ENCODE results near the gene IDH2. TPM values are rescaled to one million over a fixed set of nuclear protein-coding genes. Genes with fewer than 3 reads are reported as not detected.
A peak's percentile ranks its signal among the peaks of the same experiment; 100 is the strongest.

IDH2 gene
- polyA plus RNA-seq, 1 donor (not counting 4 experiments of a cell fraction or from before 2014, with no cell fraction given) = 27.9 TPM

DNA sequence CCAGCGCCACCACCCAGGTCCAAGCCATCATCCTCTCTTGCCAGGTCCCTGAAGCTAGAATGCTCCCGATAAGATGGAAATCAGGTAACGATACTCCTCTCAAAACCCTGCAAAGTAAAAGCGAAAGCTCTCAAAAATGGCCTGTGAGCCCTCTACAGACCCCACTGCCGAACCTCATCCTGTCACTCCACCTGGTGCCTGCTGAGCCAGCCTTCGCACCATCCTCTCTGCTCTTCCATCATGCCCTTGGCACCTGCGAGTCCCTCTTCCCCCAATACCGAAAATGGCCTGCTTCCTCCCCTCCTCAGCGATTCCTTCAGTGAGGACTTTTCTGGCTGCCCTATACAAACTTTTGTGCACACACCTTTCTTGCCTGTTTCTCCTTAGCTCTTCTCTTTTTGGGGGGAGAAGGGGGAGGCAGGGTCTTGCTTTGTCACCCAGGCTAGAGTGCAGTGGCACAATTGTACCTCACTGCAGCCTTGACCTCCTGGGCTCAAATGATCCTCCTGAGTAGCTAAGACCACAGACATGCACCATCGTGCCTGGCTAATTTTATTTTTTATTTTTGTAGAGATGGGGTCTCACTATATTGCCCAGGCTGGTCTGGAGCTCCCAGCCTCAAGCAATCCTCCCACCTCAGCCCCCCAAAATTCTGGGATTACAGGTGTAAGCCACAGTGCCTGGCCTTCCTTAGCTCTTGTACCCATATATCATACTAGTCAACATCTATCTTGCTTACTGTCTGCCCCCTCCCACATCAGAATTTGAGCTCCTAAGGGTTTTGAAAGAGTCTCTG is 3.0 kb downstream of the IDH2 start:
- H3K27ac ChIP-seq (ENCODE audit: control insufficient read depth, insufficient read depth, low read length) = no peak overlapping the region
- H3K4me2 ChIP-seq (ENCODE audit: control insufficient read depth, extremely low read depth, insufficient read depth, low read depth, low read length) = no peak overlapping the region
- H3K36me3 ChIP-seq (ENCODE audit: control insufficient read depth in 2 of 2, extremely low read depth in 1 of 2, insufficient read depth in 2 of 2, low read length in 2 of 2) = no peaks in the 10 kb centered on the region
- no peak overlapping the region for H3K4me3 ChIP-seq (ENCODE audit: control insufficient read depth in 2 of 3, extremely low read depth in 1 of 3, insufficient read depth in 2 of 3, low read depth in 1 of 3, low read length in 3 of 3)
- DNase-seq (ENCODE audit: low read depth, low spot score) = no peak
- H2AFZ ChIP-seq (ENCODE audit: control insufficient read depth, low read length) = no peak overlapping the region
- H3K9me3 ChIP-seq (ENCODE audit: control insufficient read depth, low read depth, low read length) = no peaks in the 10 kb centered on the region
- H3K79me2 ChIP-seq (ENCODE audit: control insufficient read depth, insufficient read depth, low read length) = no peaks in the 10 kb centered on the region
- dilution Hi-C loops (cut with MboI; ENCODE audit: extremely low pct_ligation_motif_present, low sequenced_read_pairs) = no loop called here
- no peaks in the 10 kb centered on the region for H3K9me1 ChIP-seq (ENCODE audit: control insufficient read depth, extremely low read depth, insufficient read depth, low read length)
- no peak for TF ChIP-seq EZH2 (IDR thresholded peaks at IDR 0.05; ENCODE audit: low read length)
- TF ChIP-seq, protein P1, sequence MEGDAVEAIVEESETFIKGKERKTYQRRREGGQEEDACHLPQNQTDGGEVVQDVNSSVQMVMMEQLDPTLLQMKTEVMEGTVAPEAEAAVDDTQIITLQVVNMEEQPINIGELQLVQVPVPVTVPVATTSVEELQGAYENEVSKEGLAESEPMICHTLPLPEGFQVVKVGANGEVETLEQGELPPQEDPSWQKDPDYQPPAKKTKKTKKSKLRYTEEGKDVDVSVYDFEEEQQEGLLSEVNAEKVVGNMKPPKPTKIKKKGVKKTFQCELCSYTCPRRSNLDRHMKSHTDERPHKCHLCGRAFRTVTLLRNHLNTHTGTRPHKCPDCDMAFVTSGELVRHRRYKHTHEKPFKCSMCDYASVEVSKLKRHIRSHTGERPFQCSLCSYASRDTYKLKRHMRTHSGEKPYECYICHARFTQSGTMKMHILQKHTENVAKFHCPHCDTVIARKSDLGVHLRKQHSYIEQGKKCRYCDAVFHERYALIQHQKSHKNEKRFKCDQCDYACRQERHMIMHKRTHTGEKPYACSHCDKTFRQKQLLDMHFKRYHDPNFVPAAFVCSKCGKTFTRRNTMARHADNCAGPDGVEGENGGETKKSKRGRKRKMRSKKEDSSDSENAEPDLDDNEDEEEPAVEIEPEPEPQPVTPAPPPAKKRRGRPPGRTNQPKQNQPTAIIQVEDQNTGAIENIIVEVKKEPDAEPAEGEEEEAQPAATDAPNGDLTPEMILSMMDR (optimal IDR thresholded peaks at IDR 0.05 in 1 of 3, IDR thresholded peaks at IDR 0.05 in 1 of 3, conservative IDR thresholded peaks at IDR 0.05 in 1 of 3; ENCODE audit: extremely low read depth in 1 of 3, insufficient read depth in 2 of 3, low read length in 3 of 3) = no peak
- FAIRE-seq = no peak
- no peaks in the 10 kb centered on the region for H3K27me3 ChIP-seq (ENCODE audit: control insufficient read depth, extremely low read depth, insufficient read depth, low read length)
- H4K20me1 ChIP-seq (ENCODE audit: control insufficient read depth, extremely low read depth, insufficient read depth, low read length) = no peaks in the 10 kb centered on the region
- peaks cover 33% of the 10 kb centered on the region for H3K4me1 ChIP-seq (ENCODE audit: control insufficient read depth, extremely low read depth, insufficient read depth, low read length)
- no peak overlapping the region for H3K9ac ChIP-seq (ENCODE audit: control insufficient read depth, extremely low read depth, insufficient read depth, low read length)

DNA sequence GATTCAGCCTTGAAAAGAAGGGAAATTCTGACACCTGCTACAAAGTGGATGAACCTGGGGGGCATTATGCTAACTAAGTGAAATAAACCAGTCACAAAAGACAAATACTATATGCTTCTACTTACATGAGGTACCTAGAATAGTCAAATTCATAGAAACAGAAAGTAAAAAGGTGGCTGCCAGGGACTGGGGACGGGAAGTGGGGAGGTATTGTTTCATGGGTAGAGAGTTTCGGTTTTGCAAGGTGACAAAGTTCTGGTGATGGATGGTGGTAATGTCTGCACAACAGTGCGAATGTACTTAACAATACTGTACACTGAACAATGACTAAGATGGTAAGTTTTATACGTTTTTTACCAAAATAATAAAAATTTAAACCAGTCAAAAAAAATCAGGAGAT is 4.8 kb downstream of the IDH2 start:
- TF ChIP-seq, protein P1 (optimal IDR thresholded peaks at IDR 0.05 in 1 of 3, IDR thresholded peaks at IDR 0.05 in 1 of 3, conservative IDR thresholded peaks at IDR 0.05 in 1 of 3; ENCODE audit: extremely low read depth in 1 of 3, insufficient read depth in 2 of 3, low read length in 3 of 3) = no peak
- TF ChIP-seq EZH2 (IDR thresholded peaks at IDR 0.05; ENCODE audit: low read length) = no peak
- Histone ChIP-seq H2AFZ (ENCODE audit: control insufficient read depth, low read length) (no peak overlapping the region), H3K9me1 (ENCODE audit: control insufficient read depth, extremely low read depth, insufficient read depth, low read length) (no peaks in the 10 kb centered on the region), H4K20me1 (ENCODE audit: control insufficient read depth, extremely low read depth, insufficient read depth, low read length) (no peaks in the 10 kb centered on the region), H3K9me3 (ENCODE audit: control insufficient read depth, low read depth, low read length) (no peaks in the 10 kb centered on the region), H3K79me2 (ENCODE audit: control insufficient read depth, insufficient read depth, low read length) (no peaks in the 10 kb centered on the region), H3K36me3 (ENCODE audit: control insufficient read depth in 2 of 2, extremely low read depth in 1 of 2, insufficient read depth in 2 of 2, low read length in 2 of 2) (no peaks in the 10 kb centered on the region), H3K4me3 (ENCODE audit: control insufficient read depth in 2 of 3, extremely low read depth in 1 of 3, insufficient read depth in 2 of 3, low read depth in 1 of 3, low read length in 3 of 3) (no peak overlapping the region), H3K27me3 (ENCODE audit: control insufficient read depth, extremely low read depth, insufficient read depth, low read length) (no peaks in the 10 kb centered on the region), H3K27ac (ENCODE audit: control insufficient read depth, insufficient read depth, low read length) (no peak overlapping the region), H3K4me2 (ENCODE audit: control insufficient read depth, extremely low read depth, insufficient read depth, low read depth, low read length) (peak overlapping the region; percentile 23), H3K9ac (ENCODE audit: control insufficient read depth, extremely low read depth, insufficient read depth, low read length) (no peak overlapping the region), H3K4me1 (ENCODE audit: control insufficient read depth, extremely low read depth, insufficient read depth, low read length) (peaks cover 33% of the 10 kb centered on the region)
- FAIRE-seq = no peak
- no peak for DNase-seq (ENCODE audit: low read depth, low spot score)
- dilution Hi-C loops (cut with MboI; ENCODE audit: extremely low pct_ligation_motif_present, low sequenced_read_pairs) = no loop called here
